Stimulated activated CD4-positive, alpha-beta T cell treated with anti-CD3 and anti-CD28 coated beads, TNF-alpha, amount 100 ng/mL, for 4 hours (primary cell): ENCODE data around the gene CEACAM19.
"Not testable (repeated sequence)": the region's sequence is repeated elsewhere in the genome, so short reads cannot be mapped to it uniquely, and the experiment has no call there.

Experiments used
- DNase-seq, 3 experiments: peaks; one replicate each; pipeline ENCODE4 v3.0.0-alpha.2; 2020; ENCODE audit warnings: low read depth in 3 of 3

CEACAM19 gene

DNA sequence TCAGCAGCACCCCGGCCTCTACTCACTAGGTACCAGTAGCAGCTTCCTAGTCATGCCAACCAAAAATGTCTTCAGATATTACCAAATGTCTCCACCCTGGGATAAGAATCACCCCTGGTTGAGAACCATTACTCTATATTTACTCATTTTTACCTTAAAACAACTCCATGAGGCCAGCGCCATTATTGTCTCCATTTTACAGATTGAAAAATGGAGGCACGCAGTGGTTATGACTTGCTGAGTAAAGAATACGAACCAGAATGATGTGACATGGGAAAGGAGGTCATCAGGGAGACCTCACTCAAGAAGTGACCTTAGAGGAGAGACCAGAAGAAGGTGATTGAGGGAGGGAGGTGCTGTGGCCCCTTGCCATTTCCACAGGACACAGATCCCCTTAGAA is 2.2 kb downstream of the CEACAM19 start:
- no peak for DNase-seq

DNA sequence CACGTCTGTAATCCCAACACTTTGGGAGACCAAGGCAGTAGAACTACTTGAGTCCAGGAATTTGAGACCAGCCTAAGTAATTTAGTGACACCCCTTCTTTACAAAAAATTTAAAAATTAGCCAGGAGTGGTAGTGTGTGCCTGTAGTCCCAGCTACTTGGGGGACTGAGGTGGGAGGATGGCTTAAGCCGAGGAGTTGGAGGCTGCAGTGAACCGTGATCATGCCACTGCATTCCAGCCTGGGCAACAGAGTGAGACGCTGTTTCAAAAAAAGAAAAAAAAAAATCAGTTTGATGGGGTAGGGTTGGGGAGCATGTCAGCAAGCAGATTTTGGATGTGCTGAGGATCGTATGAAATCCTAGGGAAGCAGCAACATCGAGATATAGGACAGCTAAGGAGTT is 4.2 kb downstream of the CEACAM19 start:
- no peak for DNase-seq

DNA sequence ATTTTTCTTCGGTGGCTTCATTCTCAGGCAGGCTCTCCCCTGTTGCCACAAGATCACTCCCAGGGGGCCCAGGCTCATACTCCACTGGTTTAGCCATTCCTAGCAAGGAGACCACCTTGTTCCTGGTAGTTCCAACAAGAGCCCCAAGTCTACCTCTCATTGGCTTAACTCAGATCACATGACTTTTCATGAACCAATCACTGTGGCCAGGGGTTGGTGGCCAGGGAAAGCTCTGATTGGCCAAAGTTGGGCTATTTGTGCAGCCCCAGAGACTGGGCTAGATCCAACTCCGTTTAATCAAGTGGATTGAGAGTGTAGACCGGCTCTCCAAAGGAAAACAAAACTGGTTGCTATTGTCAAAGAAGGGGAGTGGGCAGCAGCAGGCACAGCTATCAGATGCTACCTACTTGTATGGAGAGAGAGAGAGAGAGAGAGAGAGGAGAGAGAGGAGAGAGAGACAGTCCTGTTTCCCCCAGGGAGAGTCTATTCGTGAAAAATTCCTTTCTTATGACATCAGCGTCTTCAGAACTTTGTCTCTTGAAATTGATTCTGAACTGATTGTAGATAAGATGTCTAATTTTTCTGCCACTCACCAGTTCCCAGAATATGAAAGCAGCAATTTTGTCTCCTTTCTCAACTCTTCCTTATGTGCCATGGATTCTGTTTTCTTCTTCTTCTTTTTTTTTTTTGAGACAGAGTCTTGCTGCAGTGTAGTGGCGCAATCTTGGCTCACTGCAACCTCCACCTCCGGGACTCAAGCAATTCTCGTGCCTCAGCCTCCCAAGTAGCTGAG is 5.9 kb downstream of the CEACAM19 start:
- no peak for DNase-seq

DNA sequence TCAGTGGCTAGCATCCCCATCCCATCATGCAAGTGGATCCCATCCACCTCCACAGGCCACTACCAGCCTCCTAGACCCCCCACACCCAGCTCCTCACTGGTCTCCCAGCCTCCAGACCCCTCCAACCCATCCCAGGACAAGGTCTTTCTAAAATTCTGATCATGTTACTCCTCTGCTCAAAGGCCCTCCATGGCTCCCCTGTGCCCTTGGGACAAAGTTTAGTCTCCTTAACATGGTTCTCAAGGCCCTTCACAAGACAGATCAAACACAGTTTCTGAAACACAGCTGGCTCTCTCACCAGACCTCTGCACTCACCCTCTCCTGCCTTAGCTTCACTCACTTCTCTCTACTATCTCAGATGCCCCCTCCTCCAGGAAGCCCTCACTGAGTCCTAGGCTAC is 9.3 kb downstream of the CEACAM19 start:
- DNase-seq = no peak

DNA sequence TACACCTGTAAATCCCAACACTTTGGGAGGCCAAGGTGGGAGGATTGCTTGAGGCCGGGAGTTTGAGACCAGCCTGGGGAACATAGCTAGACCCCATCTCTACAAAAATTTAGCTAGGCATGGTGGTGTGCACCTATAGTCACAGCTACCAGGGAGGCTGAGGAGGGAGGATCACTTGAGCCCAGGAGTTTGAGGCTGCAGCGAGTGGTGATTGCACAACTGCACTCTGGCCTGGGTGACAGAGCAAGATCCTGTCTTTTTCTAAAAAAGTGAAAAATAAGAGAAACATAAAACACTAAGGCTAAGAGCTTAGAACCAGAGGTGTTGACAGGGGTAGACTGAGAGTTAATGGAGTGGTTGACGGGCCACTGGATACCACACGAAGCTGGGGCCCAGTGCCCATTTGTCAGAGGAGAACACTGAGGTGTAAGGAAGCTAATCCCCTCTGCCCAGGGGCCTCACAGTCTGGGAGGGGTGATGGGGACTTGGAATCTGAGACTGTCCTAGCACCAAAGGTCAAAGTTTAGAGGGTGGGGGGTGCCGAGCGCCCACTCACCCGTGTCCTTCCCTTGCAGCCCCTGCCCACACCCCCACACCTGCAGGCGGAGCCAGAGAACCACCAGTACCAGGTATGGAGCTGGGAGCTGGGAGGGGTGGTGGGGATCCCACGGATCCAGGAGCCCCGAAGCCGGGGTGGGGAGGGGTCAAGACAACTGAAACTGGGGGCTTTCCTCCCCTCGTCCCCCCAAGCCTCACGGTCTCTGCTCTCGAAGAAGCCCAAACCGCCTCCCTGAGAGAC is 10.9 kb downstream of the CEACAM19 start:
- DNase-seq = no peak

DNA sequence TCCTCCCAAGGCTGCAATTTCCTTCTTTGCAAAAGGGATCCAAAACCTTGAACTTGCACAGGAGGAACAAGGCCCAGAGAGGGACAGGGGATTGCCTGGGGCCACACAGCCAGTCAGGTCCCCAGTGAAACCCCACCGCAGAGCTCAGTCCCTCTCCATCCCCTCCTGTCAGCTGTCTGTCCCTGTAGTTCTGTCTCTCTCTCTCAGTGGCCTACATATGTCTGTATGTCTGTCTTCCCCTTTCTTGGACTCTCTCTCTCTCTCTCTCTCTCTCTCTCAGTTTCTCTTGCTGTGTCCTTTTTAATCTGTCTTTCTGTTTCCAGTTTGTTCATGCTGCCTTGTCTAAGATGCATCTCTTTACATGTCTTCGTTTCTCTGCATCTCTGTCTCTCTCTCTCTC is 11.5 kb downstream of the CEACAM19 start:
- DNase-seq = no peak

DNA sequence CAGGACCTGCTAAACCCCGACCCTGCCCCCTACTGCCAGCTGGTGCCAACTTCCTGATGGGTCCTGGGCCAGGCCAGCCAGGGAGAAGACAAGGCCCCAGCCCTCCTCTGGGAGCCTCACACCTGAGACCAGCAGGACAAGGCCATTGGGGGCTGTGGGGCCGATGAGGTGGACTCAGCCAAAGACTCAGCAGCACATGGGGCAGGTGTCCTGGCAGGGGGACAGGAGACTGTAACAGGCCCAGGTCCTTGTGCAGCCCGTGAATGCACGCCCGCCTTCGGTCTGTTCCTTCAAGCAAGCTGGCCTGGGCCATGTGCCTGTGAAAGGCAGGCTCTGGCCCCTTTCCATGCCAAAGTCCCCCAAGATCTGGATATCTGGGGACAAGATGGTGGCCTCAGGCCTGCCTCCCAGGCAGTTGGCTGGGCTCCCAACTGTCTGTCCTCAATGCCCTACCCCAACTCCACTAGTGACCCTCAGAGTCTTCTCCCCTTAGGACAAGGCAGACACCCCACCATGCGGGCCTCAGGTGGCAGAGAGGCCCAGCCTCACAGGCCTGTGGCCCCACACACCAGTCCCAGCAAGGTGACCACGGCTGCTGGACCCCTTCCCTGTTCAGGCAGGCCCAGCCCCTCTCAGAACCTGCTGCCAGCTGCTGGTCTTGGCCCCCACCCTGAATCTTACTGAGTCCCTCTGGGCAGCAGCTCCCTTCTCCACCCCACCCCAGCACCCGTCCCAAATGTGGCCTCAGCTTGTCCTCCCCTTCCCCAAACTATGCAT is 12.3 kb downstream of the CEACAM19 start:
- DNase-seq = no peak

DNA sequence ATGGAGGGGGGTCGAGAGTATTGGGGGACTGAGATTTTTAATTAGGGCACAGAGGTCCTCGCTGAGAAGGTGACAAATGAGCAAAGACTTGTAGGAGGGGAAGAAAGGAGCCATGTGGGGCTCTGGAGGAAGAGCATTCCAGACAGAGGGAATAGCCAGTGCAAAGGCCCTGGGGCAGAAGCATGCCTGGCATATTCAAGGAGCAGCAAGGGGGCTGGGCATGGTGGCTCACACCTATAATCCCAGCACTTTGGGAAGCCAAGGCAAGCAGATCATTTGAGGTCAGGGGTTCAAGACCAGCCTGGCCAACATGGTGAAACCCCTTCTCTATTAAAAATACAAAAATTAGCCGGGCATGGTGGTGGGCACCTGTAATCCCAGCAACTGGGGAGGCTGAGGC is 13.1 kb downstream of the CEACAM19 start:
- DNase-seq = not testable (repeated sequence)

DNA sequence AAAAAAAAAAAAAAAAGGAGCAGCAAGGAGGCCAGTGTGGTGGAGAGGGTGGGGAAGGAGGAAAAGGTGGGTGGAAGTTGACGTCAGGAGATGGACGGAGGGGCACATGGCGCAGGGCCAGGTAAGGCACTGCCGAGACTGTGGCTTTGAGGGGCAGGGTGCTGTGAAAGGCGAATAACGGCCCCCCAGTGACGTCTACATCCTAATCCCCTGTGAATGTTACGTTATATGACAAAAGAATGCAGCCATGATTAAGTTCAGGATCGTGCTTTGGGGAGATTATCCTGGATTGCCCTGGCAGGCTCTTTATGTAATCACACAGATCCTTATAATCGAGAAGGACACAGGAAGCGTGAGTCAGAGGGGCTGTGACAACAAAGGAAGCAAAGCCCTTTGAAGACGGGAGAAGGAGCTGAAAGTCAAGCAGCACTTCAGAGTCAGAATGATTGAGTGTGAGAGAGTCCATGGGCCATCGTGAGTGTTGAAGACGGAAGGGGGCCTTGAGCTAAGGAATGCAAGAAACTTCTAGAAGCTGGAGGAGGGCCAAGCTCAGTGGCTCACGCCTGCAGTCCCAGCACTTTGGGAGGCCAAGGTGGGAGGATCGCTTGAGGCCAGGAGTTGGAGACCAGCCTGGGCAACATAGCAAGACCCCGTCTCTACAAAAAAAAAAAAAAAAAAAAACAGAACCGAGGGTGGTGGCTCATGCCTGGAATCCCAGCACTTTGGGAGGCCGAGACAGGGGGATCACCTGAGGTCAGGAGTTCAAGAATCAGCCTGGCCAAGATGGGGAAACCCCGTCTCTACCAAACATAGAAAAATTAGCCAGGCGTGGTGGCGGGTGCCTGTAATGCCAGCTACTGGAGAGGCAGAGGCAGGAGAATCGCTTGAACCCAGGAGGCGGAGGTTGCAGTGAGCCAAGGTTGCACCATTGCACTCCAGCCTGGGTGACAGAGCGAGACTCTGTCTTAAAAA is 13.9 kb downstream of the CEACAM19 start:
- DNase-seq = no peak

DNA sequence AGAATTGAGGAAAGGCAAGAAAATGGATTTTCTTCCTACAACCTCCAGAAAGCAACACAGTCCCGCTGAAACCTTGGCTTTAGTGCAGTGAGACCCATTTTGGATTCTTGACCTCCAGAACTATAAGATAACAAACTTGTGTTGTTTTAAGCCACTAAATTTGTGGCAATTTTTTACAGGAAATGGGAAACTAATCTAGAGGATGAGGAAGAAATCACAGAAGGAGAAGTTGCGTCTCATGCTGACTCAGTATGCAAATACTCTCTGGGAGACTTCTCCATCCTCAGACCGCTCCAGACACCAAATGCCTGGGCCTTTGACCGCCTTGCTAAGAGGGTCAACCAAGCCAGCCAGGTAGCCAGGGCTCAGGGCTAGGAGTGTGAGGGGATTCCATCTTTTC is 14.6 kb downstream of the CEACAM19 start:
- DNase-seq = no peak

DNA sequence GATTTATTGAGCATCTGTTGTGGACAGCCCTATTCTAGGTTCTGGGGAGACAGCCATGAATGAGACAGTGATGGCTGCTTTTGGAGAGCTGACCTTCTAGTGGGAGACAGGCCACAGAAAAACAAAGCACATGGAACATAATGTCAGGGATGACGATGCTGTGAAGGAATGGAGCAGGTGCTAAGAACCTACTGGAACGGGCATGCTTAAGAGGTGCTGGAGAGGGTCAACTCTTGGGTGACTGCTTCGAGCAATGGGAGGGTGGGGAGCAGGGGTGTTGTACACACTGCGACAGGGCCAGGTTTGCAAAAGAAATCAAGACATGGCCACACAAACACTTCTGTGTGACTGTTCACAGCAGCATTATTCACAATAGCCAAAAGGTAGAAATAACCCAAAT is 15.6 kb downstream of the CEACAM19 start:
- no peak for DNase-seq

DNA sequence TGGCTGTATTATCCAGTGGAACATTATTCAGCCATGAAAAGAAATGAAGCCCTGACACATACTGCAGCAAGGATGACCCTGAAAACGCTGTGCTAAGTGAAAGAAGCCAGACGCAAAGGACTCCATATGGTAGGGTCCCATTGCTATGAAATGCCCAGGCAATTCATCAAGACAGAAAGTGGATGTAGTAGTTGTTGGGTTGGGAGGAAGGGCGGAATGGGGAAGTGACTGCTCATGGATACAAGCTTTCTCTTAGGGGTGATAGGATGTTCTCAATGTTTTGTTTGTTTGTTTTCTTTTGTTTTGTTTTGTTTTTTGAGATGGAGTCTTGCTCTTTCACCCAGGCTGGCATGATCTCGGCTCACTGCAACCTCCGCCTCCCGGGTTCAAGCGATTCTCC is 16.6 kb downstream of the CEACAM19 start:
- DNase-seq = no peak

DNA sequence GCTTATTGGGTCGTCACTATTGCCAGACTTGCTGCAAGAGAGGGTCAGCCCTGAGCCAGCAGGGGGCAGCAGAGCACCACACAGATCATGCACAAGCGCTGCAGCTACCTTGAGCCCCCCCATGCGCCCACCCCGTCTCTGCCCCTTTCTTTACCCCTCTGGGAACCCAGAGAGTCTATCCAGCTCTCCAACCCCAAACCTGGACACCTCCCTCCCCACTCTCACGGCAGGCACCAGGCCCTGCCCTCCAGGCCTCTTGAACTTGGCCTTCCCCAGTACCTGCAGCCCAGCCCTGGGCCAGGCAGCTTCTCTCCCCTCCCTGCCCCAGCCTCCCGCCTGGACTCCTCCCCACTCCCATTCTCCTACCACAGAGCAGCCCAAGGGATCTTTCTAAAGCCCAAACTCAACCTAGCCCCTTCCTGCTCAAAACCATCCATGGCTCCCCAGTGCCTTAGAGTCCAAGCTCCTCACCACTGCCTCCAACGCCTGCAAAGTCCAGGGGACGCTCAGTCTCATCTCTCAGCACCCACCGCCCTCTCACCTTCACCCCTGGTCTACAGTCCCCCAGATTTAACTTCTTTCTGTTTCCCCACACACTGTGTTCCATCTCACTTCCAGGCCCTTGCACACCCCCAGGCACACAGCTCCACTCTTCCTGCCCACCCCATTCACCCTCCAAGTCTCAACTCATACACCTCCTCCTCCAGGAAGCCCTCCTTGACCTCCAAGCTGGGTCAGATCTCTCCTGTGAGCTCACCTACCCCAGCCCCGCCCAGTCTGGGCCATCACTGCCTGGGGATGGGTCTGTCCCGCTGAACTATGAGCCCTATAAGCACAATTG is 18.2 kb downstream of the CEACAM19 start:
- peak; percentile 55 to 67 (median 62) for DNase-seq

DNA sequence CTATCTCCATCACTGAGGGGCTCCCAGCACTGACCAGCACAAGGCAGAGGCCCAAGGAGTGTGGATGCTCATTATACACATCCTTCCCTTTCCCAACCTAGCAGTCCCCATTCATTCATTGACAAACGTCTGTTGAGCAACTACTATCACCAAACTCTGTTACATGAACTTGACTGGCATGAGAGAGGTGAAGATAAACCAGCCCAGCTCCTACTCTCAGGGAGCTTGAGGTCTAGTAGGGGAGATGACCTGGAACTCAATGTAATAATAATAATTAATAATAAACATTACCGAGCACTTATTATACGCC is 18.8 kb downstream of the CEACAM19 start:
- DNase-seq = no peak

DNA sequence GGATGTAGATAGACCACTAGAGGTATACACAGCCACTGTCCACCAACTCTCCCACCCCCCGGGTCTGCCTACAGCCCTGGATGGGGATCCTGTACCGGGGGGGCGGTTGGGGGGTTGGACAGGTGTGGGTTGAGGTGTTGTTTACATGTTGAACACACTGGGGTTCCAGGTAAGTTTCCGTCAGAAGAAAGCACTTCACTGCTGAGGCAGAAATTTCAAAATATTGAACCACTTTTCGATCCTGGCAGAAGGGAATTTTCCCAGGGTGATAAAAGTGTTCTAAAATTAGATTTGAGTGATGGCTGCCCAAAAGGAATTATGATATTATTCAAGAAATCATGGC is 21.1 kb downstream of the CEACAM19 start:
- no peak for DNase-seq

DNA sequence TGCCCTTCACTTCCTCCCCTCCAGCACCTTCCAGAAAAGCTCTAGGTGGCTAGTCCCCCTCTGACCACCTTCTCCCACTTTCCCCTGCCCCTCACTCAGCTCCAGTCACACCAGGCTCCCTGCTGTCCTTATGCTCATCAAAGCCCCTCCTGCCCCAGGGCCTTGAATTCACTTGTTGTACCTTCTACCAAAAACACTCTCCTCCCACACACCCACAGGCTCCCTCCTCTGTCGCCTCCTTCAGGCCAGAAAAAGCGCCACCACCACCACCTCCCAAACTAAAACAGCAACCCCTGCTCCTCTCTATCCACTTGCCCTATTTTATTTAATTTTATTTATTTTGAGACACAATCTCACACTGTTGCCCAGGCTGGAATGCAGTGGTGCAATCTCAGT is 22.9 kb downstream of the CEACAM19 start:
- no peak for DNase-seq

DNA sequence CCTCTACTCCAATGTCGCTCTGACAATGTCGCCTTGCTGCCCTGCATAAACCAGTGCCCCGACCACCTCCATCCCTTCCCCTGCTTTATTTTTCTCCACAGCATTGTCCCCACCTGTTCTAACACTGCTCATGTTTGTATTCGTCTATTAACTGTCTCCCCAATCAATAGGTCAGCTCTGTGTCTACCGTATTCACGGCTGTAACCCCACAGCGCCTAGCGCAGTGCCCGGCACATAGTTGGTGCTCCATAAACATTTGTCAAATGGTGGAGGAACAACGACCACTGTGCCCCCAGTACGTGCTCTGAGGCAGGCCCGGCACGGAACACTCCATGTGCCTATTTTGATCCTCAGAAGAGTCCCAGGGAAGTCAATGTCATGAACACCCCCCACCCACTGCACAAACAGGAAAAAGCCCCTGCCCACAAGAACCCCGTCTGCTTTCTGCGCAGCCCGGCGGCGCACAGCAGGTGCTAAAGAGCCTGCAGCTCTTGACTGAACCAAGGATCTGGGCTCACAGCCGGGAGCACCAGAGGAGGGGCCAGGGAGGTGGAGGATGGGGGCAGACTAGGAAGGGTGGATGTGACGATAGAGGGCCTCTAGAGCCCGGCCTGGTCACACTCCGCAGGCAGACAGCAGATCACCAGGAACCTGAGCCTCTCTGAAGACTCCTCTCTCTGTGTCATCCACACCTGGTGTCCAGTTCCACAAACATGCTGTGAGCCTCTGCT is 25.8 kb downstream of the CEACAM19 start:
- DNase-seq = no peak

DNA sequence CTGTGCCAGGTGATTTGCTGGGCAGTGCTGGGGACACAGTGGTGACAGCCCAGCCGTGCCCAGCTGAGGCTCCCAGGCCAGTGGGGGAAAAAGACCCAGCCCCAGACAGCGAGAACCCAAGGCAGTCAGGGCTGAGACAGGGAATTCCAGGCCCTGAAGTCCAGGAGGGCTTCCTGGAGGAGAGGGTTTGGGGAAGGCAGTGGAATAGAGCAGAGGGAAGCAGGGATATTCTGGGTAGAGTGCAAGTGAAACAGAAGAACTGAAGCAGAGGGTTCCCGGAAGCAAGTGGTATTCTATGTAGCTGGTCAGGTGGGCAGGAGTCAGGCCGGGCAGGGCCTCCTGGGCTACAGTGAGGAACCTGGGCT is 26.4 kb downstream of the CEACAM19 start:
- no peak for DNase-seq

DNA sequence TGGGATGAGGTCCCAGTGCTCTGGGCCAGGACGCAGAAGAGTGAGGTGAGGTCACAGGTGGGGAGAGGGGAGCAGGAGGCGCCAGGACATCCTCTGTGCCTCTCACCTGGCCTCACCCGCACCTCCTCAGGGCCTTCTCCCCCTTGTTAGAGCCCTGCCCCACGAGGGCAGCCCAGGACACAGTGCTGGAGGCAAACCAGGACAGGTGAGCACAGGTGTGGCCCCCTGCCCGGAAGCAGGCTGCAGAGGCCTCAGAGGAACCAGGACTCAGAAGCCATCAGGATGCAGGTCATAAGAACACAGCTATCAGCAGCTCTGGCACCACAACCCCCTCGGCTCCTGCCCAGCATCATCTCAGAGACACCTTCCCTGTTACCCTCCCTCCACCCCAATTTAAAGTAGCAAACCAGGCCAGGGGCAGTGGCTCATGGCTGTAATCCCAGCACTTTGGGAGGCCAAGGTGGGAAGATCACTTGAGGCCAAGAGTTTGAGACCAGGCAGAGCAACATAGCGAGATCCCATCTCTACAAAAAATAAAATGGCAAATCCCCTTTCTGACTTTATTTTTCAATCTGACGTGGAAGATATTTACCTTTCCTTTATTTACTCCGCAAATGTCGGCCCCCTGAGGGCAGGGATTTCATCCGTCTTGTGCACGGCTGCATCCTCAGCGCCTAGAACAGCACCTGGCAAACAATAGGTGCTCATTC is 27.4 kb downstream of the CEACAM19 start, which contains the start of gene CEACAM16:
CEACAM16 (plus strand) TSS at position 660 of the 710 bp plus-strand sequence. CDS start 2,306 bp downstream, outside the sequence.
- DNase-seq = no peak
